GM18867 (cell line): ENCODE measurements around the gene PLXDC1.

Source experiments
- ATAC-seq: cut with Tn5 transposase; IDR thresholded peaks from one replicate; pipeline ENCODE4 v1.9.1; 2021; ENCODE audit warnings: mild to moderate bottlenecking, moderate library complexity; ENCODE audit not compliant: unreplicated experiment

Gene PLXDC1

DNA sequence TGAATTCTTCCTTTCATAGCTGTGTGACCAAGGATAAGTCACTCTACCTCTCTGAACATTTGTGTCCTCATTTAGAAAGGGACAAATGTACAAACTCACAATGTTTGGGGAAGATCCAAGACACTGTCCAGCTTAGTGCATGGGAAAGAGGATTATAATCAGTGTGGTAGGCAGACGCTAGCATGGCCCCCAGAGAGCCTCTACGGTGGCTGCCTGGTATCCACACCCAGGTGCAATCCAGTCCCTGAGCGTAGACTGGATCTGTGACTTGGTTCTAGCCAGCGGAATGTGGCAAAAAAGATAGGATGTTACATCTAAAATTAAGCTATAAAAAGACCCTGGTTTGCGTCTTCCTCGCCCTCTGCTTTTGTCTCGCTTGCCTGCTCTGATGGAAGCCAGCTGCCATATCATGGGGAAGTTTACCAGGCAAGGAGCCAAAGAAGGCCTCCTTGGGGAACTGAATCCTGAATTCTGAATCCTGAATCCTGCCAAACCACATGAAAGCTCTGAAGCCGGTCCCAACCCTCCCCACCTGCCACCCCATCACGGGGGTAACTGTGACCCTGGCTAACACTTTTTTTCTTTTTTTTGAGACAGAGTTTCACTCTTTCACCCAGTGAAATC is 51.7 kb downstream of the PLXDC1 start:
- no peak for ATAC-seq

GRCh38 chr17:39098588-39098987 is 52.8 kb downstream of the PLXDC1 start:
- ATAC-seq, result no peak

DNA sequence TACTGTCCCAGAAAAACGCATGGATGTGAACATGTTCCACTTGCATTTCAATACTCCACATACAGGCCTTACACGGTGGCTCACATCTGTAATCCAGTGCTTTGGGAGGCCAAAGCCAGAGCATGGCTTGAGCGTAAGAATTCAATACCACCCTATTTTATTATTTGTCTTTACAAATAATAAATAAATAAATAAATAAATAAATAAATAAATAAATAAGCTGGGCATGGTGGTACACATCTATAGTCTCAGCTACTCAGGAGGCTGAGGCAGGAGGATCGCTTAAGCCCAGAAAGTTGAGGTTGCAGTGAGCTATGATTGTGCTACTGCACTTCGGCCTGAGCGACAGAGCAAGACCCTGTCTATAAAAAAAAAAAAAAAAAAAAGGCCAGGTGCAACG is 53.9 kb downstream of the PLXDC1 start:
- ATAC-seq, result no peak

GRCh38 chr17:39097150-39097519 is 54.3 kb downstream of the PLXDC1 start:
- ATAC-seq, result no peak

DNA sequence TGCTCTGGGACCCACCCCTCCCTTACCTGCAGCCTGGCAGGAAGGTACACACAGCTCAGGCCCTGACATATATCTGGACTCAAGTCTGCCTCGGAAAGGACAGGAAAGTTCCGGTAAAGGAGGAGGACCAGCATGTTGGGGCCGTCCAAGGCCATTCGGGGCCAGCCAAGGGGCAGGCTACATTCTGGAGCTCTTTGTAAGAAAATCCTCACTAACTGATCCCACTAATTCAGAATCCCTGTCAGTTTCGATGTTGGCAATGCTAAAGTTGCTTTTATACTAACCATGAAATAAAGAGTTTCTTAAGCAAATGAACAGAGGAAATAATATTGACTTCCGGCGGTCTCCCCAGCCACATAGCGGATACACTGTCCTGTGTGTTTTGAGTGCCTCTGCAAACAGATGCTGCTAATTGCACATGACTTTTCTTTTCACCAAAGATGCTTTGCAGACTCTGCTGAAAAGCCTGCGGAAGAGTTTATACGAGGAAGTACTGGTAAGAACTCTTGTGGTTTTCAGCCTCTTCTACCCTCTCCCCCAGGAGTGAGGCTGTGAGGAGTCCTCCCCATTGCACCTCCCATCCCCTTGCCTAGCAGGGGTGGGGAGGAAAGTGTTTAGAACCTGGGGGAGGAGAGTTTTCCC is 54.8 kb downstream of the PLXDC1 start:
- no peak for ATAC-seq

DNA sequence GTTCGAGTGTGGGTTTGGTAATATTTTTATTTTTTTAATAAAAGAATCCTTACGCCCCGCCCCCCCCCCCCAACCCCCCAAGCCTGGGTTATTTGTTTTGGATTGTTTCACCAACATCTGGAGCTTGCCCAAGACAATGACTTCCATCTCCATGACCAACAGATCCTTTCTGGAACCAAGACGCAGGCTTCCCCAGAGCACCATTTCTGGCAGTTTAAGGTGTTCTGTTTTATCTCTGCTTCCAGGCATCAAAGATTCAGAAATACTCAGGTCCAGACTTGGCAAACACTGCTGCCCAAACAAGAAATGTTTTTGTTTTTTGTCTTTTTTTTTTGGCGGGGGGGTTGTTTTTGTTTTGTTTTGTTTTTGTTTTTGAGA is 56.1 kb downstream of the PLXDC1 start:
- no peak for ATAC-seq

GRCh38 chr17:39094607-39095308 is 56.7 kb downstream of the PLXDC1 start:
- no peak for ATAC-seq

DNA sequence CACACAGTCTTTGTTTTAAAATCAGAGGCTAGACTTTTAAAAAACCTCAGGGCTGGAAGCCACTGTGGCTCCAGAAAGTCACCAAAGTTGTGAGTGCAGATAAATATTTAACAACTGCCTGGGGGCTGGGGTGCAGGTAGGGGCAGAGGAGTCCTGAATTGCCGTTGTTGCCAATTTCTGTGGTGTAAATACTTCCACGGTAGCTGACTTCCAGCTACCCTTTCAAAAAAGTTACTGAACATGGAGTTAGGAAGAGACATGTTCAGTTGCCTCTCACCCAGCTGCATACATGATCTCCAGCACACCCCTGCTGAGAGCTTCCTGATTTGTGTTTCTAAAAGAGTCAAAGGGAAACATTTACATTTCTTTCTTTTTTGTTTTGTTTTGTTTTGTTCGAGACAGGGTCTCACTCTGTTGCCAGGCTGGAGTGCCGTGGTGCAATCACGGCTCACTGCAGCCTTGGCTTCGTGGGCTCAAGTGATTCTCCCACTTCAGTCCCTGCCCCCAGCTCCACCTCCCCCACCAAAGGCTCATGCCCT is 58.7 kb downstream of the PLXDC1 start:
- no peak for ATAC-seq

- ATAC-seq, result no peak
These were observed 60.4 kb downstream of the PLXDC1 start for GRCh38 chr17:39090908-39091665.

GRCh38 chr17:39090400-39090799 is 61.0 kb downstream of the PLXDC1 start:
- no peak for ATAC-seq

GRCh38 chr17:39084558-39084957 is 66.9 kb downstream of the PLXDC1 start:
- no peak for ATAC-seq

DNA sequence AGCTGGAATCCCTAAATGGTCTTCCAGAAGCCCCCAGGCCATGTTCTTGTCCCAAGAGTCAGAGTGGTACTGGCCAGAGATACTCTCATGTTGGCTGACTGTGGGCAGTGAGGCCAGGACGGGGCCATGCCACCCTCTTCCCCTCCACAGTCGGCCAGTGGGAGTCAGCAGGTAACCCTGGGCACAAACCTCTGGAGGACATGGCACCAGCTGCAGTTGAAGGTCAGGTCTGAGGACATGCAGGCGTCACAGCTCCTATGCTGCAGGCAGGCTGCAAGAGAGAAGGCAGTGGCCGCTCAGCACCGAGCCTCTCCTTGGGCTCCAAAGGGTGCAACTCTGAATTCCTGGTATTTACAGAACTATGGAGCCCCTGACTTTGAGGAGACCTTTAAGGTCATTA is 68.2 kb downstream of the PLXDC1 start:
- no peak for ATAC-seq

DNA sequence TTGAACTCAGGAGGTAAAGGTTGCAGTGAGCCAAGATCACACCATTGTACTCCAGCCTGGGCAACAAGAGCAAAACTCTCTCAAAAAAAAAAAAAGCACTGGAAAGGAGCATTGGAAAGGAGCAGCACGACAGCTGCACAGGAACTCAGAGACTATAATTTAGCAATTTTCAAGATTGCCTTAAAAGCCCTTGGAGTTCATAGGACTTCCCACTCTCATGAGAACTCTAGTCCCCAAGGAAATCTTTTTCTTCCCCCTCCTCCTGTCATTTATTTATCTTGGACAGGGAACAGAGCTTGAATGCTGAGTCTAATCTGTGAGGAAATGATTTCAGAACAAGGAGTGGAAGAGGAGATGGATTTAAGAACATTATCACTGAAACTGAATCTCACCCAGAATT is 69.0 kb downstream of the PLXDC1 start:
- ATAC-seq, result no peak

GRCh38 chr17:39081851-39082250 is 69.6 kb downstream of the PLXDC1 start:
- ATAC-seq, result no peak

GRCh38 chr17:39080421-39081078 is 70.9 kb downstream of the PLXDC1 start:
- no peak for ATAC-seq

- ATAC-seq, result no peak
These were observed 71.6 kb downstream of the PLXDC1 start for GRCh38 chr17:39079836-39080235.

DNA sequence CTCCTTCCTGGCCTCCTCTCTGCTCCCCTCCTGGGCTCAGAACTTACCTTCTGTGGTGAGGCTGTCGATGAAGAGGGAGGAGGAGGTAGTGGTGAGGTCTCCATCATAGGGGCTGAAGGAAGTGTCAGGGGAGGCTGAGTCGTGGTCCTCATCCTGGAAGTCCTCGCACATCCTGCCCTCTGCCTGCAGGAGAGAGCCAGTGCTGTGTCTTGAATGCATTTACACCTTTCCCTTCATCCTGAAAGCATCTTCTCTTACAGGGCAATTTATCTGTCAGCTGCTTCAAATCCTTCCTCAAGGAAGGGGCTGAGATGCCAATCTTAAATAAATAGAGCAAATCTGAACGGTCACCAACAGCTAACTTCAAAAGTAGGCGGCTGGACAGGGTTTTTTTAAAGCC is 73.6 kb downstream of the PLXDC1 start:
- no peak for ATAC-seq

DNA sequence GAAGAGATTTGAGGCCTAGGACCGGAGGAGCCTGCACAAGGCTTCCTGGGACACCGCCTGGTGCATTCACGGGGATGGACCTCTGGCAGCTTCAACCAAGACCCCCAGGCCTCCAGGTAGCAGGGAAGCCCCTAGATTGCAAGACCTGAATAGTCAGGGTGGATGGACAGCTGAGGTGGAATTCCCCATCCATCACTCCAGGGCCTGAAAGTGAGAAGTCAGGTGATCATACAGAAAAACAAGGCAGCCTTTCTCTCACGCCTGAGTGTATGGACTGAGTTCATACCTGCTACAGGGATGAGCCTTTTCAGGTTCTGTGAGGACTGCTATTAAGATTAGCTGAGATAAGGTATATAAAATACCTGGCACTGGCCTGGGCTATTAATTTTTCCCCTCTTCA is 74.2 kb downstream of the PLXDC1 start:
- no peak for ATAC-seq

DNA sequence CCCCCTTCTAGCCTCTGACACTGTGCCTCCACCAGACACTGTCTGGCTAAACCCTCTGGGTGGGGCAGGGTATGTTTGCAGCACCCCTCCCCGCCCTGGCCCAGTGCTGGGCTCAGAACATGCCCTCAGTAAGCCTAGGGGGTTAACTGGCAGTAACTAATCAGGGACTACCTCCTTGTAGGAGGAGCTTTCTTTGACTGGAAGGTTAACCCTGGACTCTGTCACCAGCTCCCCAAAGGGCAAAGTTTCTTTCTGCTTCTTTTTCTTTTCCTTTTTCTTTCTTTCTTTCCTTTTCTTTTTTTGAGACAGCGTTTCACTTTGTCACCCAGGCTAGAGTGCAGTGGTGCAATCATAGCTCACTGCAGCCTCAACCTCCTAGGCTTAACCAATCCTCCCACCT is 76.8 kb downstream of the PLXDC1 start:
- ATAC-seq, result no peak

- no peak for ATAC-seq
These were observed 77.5 kb downstream of the PLXDC1 start for GRCh38 chr17:39073916-39074315.

DNA sequence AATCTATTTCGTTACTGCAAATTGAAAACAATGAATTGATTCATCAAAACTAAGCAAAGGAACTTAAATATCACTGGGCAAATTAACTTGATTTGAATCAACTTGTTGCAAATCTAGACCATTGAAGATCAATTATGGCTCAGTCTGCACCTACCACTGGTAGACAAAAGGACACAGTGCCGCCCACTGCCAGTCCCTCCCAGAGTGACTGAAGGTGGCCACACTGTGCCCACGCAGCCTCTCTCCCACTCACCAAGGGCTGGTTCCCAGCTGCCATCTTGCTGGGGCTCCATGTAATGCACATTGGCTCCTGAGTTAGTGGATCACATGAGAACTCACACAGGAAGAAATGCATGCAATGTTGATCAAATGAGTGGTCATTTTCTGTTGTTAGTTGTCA is 78.1 kb downstream of the PLXDC1 start:
- ATAC-seq, result no peak
